Measurements from ENCODE around the gene ACOT13.
"Not testable (repeated sequence)": the region's sequence is repeated elsewhere in the genome, so short reads cannot be mapped to it uniquely, and the experiment has no call there.

ACOT13 gene

GRCh38 chr6:24699521-24700359, 32.9 kb downstream of the ACOT13 start:
- no peak overlapping the region for H3K4me3 ChIP-seq (replicated peaks; ENCODE audit: low read depth, low read length)
- no peak for DNase-seq (ENCODE audit: extremely low read depth, low read depth)
- TF ChIP-seq CTCF (IDR thresholded peaks at IDR 0.05; ENCODE audit: low read depth, low read length, missing control alignments), result no peak

DNA sequence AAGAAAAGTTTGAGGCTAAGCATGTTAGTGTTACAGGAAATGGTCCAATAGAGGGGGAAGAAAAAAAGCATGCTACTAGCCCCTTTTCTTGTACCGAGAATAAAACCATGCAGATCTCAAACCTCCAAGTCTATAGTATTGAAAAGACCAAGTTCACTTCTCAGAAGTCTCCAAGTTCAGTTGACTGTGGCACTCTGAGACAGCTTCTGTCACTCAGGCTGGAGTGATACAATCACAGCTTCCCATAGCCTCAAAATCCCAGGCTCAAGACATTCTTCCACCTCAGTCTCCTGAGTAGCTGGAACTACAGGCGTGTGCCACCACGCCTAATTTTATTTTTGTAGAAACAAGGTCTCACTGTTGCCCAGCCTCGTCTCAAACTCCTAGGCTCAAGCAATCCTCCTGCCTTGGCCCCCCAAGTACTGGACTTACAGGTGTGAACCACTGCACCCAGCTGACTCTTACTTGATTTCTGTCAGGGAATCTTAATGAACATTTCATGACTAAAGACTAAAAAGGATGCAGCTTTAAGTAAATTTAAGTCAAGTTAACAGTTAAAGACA, 35.9 kb downstream of the ACOT13 start:
- TF ChIP-seq CTCF (IDR thresholded peaks at IDR 0.05; ENCODE audit: low read depth, low read length, missing control alignments), result no peak

GRCh38 chr6:24704468-24704867, 37.6 kb downstream of the ACOT13 start:
- TF ChIP-seq CTCF (IDR thresholded peaks at IDR 0.05; ENCODE audit: low read depth, low read length, missing control alignments), result no peak
- DNase-seq (ENCODE audit: extremely low read depth, low read depth), result no peak
- no peak overlapping the region for H3K4me3 ChIP-seq (replicated peaks; ENCODE audit: low read depth, low read length)

More for the DNA sequence above, 35.9 kb downstream of the ACOT13 start:
- H3K4me3 ChIP-seq (replicated peaks; ENCODE audit: low read depth, low read length), result no peak overlapping the region
- no peak for DNase-seq (ENCODE audit: extremely low read depth, low read depth)

GRCh38 chr6:24708612-24709011, 41.7 kb downstream of the ACOT13 start:
- no peak for DNase-seq (ENCODE audit: extremely low read depth, low read depth)
- no peak overlapping the region for H3K4me3 ChIP-seq (replicated peaks; ENCODE audit: low read depth, low read length)
- TF ChIP-seq CTCF (IDR thresholded peaks at IDR 0.05; ENCODE audit: low read depth, low read length, missing control alignments), result no peak

DNA sequence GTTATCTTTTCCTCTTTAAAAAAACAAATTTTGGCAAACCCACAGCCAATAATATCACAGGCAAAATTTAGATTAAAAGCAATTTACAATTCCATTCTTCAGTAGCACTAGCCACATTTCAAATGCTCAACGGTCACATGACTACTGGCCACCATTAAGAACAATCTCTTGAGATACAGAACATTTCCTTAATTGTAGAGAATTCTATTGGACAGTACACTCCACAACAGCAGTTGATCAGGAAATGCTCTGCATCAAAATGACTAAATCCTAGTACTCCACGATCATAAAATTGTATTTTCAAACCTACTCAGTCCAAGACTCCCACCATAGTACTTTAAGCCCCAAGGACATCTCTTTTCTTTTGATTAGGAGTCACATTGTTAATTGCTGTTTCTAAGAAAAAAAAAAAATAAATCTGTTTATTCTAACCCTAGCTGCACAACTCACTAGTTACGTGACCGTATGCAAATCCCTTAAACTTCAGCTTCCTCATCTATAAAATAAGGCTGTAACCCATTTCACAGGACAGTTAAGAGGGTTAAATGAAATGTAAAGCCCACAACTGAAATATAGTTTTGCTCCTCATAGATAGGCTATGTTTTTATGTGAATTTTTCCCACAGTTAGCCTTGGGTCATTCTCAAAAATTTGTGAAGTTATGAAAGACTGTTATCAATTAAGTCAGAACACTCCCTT, 42.3 kb downstream of the ACOT13 start:
- no peak for TF ChIP-seq CTCF (IDR thresholded peaks at IDR 0.05; ENCODE audit: low read depth, low read length, missing control alignments)

GRCh38 chr6:24710519-24711303, 43.8 kb downstream of the ACOT13 start:
- DNase-seq (ENCODE audit: extremely low read depth, low read depth), result no peak
- TF ChIP-seq CTCF (IDR thresholded peaks at IDR 0.05; ENCODE audit: low read depth, low read length, missing control alignments), result no peak
- no peak overlapping the region for H3K4me3 ChIP-seq (replicated peaks; ENCODE audit: low read depth, low read length)

More for the DNA sequence above, 42.3 kb downstream of the ACOT13 start:
- H3K4me3 ChIP-seq (replicated peaks; ENCODE audit: low read depth, low read length), result no peak overlapping the region
- DNase-seq (ENCODE audit: extremely low read depth, low read depth), result no peak

DNA sequence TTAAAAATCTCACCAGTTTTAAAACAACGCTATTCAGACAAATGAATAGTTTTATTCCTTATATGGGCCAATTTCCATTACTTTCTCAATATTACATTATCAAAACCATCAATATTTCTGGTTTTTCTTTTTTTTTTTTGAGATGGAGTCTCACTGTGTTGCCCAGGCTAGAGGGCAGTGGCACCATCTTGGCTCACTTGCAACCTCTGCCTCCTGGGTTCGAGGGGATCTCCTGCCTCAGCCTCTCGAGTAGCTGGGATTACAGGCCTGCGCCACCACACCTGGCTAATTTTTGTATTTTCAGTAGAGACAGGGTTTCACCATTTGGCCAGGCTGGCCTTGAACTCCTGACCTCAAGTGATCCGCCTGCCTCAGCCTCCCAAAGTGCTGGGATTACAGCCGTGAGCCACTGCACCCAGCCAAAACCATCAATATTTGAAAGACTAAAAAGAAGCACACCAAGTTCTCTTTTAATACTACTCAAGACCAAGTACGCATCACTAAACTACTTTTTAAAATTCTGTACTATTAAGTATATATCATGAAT, 49.8 kb downstream of the ACOT13 start:
- DNase-seq (ENCODE audit: extremely low read depth, low read depth), result not testable (repeated sequence)
- H3K4me3 ChIP-seq (replicated peaks; ENCODE audit: low read depth, low read length), result peak overlapping the region; percentile 95

Data from HFF-Myc (cell line).